Mesodermal cell (in vitro differentiated cells): ENCODE measurements around the gene CTR9.

Experiments
- H3K27ac ChIP-seq: 2 replicates; pipeline ENCODE4 v1.7.0; 2013; ENCODE audit warnings: mild to moderate bottlenecking, low read depth, low read length, moderate library complexity; ENCODE audit not compliant: severe bottlenecking
- H3K36me3 ChIP-seq: 2 replicates; pipeline ENCODE4 v1.7.1; 2013; ENCODE audit warnings: mild to moderate bottlenecking, low read length, moderate library complexity; ENCODE audit not compliant: control insufficient read depth, insufficient read depth
- H3K4me1 ChIP-seq: one replicate; pipeline ENCODE4 v1.7.1; 2013; ENCODE audit warnings: mild to moderate bottlenecking, low read length; ENCODE audit not compliant: insufficient read depth, control insufficient read depth, poor library complexity, severe bottlenecking
- H3K4me3 ChIP-seq: 2 replicates; pipeline ENCODE4 v1.7.0; 2013; ENCODE audit warnings: low read length, control low read depth, mild to moderate bottlenecking; ENCODE audit not compliant: insufficient read depth, poor library complexity, severe bottlenecking; ENCODE audit errors: extremely low read depth
- H3K9me3 ChIP-seq: 2 replicates; pipeline ENCODE4 v1.7.1; 2013; ENCODE audit warnings: mild to moderate bottlenecking, low read length, moderate library complexity; ENCODE audit not compliant: control insufficient read depth
- WGBS, 2 experiments: methylation state at CpG; one replicate each; pipeline ENCODE4 v1.1.5; 2013; ENCODE audit warnings: missing lambda C conversion rate in 2 of 2; ENCODE audit not compliant: insufficient coverage in 2 of 2; 5-methylcytosine and 5-hydroxymethylcytosine counted together

Gene CTR9

GRCh38 chr11:10743354-10744000 lies 7.6 kb upstream of the CTR9 start:
- 90 to 93% methylated on average over 11 to 12 of the region's 13 CpGs for WGBS, 2 experiments
- H3K9me3 ChIP-seq = no peaks in the 10 kb centered on the region
- no peaks in the 10 kb centered on the region for H3K36me3 ChIP-seq
- peaks cover 6% of the 10 kb centered on the region for H3K4me1 ChIP-seq
- H3K4me3 ChIP-seq = no peak overlapping the region
- H3K27ac ChIP-seq = no peak overlapping the region

- Histone ChIP-seq H3K9me3 (no peaks in the 10 kb centered on the region), H3K27ac (no peak overlapping the region), H3K4me3 (no peak overlapping the region), H3K36me3 (no peaks in the 10 kb centered on the region), H3K4me1 (peaks cover 6% of the 10 kb centered on the region)
- WGBS, 2 experiments = 88 to 100% methylated on average over 1 to 2 of the region's 3 CpGs
Measured at GRCh38 chr11:10744206-10744605, 6.8 kb upstream of the CTR9 start.

GRCh38 chr11:10746871-10747270 lies 4.2 kb upstream of the CTR9 start:
- Histone ChIP-seq H3K4me3 (no peak overlapping the region), H3K4me1 (peaks cover 6% of the 10 kb centered on the region), H3K27ac (no peak overlapping the region), H3K36me3 (no peaks in the 10 kb centered on the region), H3K9me3 (no peaks in the 10 kb centered on the region)
- WGBS, 2 experiments = no CpG with 5 or more reads among the region's 2 CpGs

GRCh38 chr11:10747733-10748132 lies 3.3 kb upstream of the CTR9 start:
- Histone ChIP-seq H3K36me3 (no peaks in the 10 kb centered on the region), H3K27ac (no peak overlapping the region), H3K9me3 (no peaks in the 10 kb centered on the region), H3K4me3 (no peak overlapping the region), H3K4me1 (peaks cover 1% of the 10 kb centered on the region)

GRCh38 chr11:10749476-10749875 lies 1.6 kb upstream of the CTR9 start:
- no peaks in the 10 kb centered on the region for H3K4me1 ChIP-seq
- H3K36me3 ChIP-seq = peaks cover 11% of the 10 kb centered on the region
- H3K4me3 ChIP-seq = no peak overlapping the region
- WGBS, 2 experiments = 90 to 93% methylated on average over 1 to 2 of the region's 2 CpGs
- no peak overlapping the region for H3K27ac ChIP-seq
- H3K9me3 ChIP-seq = no peaks in the 10 kb centered on the region

GRCh38 chr11:10751581-10751940 lies 515 bp downstream of the CTR9 start:
- 2 to 3% methylated on average over 12 to 13 of the region's 14 CpGs for WGBS, 2 experiments
- Histone ChIP-seq H3K9me3 (no peaks in the 10 kb centered on the region), H3K36me3 (peaks cover 26% of the 10 kb centered on the region), H3K4me1 (no peaks in the 10 kb centered on the region), H3K4me3 (peak overlapping the region; percentile 83), H3K27ac (peak overlapping the region; percentile 91)

DNA sequence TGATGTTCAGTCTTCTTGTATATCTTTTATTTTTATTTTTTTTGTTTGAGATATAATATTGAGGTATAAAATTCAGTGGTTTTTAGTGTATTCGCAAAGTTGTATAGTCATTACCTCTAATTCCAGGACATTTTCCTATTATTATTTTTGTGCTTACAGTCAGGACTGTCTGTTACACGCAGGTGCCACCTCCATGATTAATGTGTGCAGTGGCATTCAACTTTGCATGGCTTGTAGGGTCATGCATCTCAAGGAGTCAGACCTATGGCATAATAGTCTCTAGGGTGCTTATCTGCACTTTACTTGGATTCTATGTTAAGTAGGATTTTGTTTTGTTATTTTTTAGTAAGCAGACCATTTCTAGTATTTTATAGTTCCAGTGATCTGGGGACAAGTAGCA lies 1.0 kb downstream of the CTR9 start:
- no peaks in the 10 kb centered on the region for H3K9me3 ChIP-seq
- H3K4me1 ChIP-seq = no peaks in the 10 kb centered on the region
- peaks cover 31% of the 10 kb centered on the region for H3K36me3 ChIP-seq
- H3K27ac ChIP-seq = no peak overlapping the region
- H3K4me3 ChIP-seq = peak overlapping the region; percentile 83
- 80% methylated on average over 1 of the region's 2 CpGs for WGBS, 2 experiments

DNA sequence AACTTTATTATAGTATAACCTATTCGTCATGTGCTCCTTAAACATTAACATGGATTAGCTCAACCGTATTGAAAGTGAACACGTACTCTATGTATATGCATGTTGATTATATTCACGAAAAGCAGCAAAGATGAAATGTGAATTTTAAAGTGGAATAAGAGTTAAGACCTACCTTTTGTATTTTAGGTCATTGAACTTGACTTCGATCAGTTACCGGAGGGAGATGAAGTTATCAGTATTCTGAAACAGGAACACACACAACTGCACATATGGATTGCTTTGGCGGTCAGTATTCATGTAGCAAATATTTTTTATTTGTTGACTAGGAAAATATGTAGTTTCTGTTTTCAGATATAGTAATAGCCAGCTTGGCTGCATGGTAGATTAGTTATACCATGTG lies 1.4 kb downstream of the CTR9 start:
- 96 to 98% methylated on average over 5 of the region's 7 CpGs for WGBS, 2 experiments
- Histone ChIP-seq H3K4me3 (no peak overlapping the region), H3K36me3 (peaks cover 36% of the 10 kb centered on the region)

GRCh38 chr11:10758957-10759356 lies 7.9 kb downstream of the CTR9 start:
- Histone ChIP-seq H3K9me3 (no peaks in the 10 kb centered on the region), H3K36me3 (peaks cover 88% of the 10 kb centered on the region), H3K4me3 (no peak overlapping the region), H3K27ac (no peak overlapping the region), H3K4me1 (peaks cover 5% of the 10 kb centered on the region)
- WGBS, 2 experiments = 100% methylated on average over 1 of the region's 1 CpG; no CpG with 5 or more reads in 1 of the 2 experiments

More for the DNA sequence above, 1.4 kb downstream of the CTR9 start:
- no peak overlapping the region for H3K27ac ChIP-seq
- no peaks in the 10 kb centered on the region for H3K4me1 ChIP-seq
- H3K9me3 ChIP-seq = no peaks in the 10 kb centered on the region

GRCh38 chr11:10761085-10761698 lies 10.1 kb downstream of the CTR9 start:
- H3K4me1 ChIP-seq = peaks cover 5% of the 10 kb centered on the region
- H3K27ac ChIP-seq = no peak overlapping the region
- H3K36me3 ChIP-seq = peaks cover 90% of the 10 kb centered on the region
- H3K9me3 ChIP-seq = no peaks in the 10 kb centered on the region
- no peak overlapping the region for H3K4me3 ChIP-seq
- WGBS, 2 experiments = 89 to 100% methylated on average over 2 of the region's 6 CpGs

DNA sequence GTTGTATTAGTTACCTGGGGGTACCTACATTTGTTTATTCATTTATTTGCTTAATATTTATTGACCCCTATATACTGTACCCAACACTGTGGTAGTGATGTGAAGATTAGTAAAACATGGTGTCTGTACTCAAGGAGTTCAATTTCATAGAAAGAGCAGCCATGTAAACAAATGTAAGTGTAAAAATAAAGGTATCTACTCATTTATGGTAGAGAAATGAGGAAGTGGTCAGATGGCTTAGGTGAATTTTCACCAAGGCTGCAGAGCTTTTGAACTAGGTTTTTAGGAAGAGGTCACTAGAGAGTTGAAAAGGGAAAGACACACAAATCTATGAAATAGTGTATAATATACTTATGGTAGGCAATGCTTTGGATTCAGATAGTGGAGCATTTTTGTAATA lies 11.1 kb downstream of the CTR9 start:
- Histone ChIP-seq H3K27ac (no peak overlapping the region), H3K9me3 (no peaks in the 10 kb centered on the region), H3K4me1 (peaks cover 5% of the 10 kb centered on the region), H3K4me3 (no peak overlapping the region), H3K36me3 (peaks cover 84% of the 10 kb centered on the region)
